ENCODE results near the gene PAK5. TPM values are rescaled to one million over a fixed set of nuclear protein-coding genes. Genes with fewer than 3 reads are reported as not detected.

PAK5 gene
- total and polyA plus RNA-seq, 2 experiments from 2014 or later: not detected

DNA sequence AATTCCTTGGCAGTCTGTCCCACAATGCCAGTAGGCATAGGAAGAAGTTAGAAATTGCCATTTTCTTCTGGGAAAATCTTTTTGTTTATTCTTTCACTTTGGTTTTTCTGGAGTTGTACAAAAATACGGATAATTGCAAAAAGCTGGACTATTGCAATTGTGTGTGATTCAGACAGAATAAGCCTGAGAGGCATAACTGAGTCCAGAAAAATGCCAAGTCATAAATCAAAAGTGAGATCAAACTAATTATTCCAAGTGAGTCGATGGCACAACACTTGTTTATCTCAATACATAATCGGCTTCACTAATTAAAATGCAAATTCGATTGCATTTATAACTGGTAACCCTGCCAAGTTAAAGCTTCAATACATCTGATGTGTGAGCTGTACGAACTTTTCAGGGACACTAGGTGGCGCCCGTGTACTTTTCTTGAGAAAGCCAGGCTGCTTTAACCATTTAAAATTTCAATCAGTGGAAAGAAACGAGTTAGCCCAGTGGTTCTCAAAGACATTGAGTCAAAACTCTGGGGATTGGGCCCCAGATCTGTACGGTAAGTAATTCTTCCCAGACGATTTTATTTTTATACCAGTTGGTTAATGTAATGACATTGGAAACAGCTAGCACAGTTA lies 221.9 kb downstream of the PAK5 start:
- peak; percentile 81 for DNase-seq
- peaks cover 30% of the 10 kb centered on the region for H3K27me3 ChIP-seq (replicated peaks; ENCODE audit: insufficient read depth)
- no peaks in the 10 kb centered on the region for H3K79me2 ChIP-seq (ENCODE audit: insufficient read depth)
- H3K9me3 ChIP-seq (ENCODE audit: low read depth): no peaks in the 10 kb centered on the region
- no peaks in the 10 kb centered on the region for H3K9me2 ChIP-seq (ENCODE audit: insufficient read depth)
- no peak overlapping the region for H3K9ac ChIP-seq
- H3K4me3 ChIP-seq: no peak overlapping the region
- no peaks in the 10 kb centered on the region for H3K36me3 ChIP-seq (ENCODE audit: low read depth)
- H3K4me1 ChIP-seq (ENCODE audit: insufficient read depth): no peaks in the 10 kb centered on the region
- H3F3A ChIP-seq (ENCODE audit: insufficient read depth): no peaks in the 10 kb centered on the region
- H2AFZ ChIP-seq: no peak overlapping the region
- TF ChIP-seq EZH2 (IDR thresholded peaks at IDR 0.05; ENCODE audit: insufficient read depth, poor library complexity, severe bottlenecking): no peak
- no peak for TF ChIP-seq EZH2phosphoT487 (IDR thresholded peaks at IDR 0.05; ENCODE audit: insufficient read depth, low read depth)
- WGBS, 2 experiments (ENCODE audit: low coverage in 1 of 2, low lambda C conversion rate in 2 of 2, missing lambda C conversion rate in 2 of 2): 1 to 2% methylated on average over 10 of the region's 10 CpGs
- no peak overlapping the region for H3K27ac ChIP-seq
- no peaks in the 10 kb centered on the region for H4K20me1 ChIP-seq (ENCODE audit: insufficient read depth)
- no peak overlapping the region for H3K4me2 ChIP-seq (ENCODE audit: unreplicated experiment)
- in situ Hi-C loops (cut with MboI): loop anchor here (25.0 kb wide), 1 partner anchor 855 kb away; no protein-coding TSS in a partner anchor

DNA sequence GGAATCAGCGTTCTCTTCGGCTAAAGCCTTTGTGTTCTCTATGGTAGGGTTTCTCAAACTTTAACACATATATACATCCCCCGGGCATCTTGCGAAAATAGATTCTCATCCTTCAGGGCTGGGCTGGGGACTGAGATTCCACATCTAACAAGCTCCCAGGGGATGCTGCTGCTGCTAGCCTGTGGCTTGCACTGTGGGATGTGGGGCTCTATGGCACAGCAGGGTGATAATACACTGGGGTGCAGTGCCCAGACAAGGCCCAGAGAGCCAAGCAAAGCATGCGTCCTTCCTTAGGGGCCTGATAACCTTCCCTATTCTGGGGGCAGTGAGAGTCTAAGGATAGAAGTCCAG lies 222.4 kb downstream of the PAK5 start:
- 59 to 73% methylated on average over 5 of the region's 5 CpGs for WGBS, 2 experiments (ENCODE audit: low coverage in 1 of 2, low lambda C conversion rate in 2 of 2, missing lambda C conversion rate in 2 of 2)
- Histone ChIP-seq H3K79me2 (ENCODE audit: insufficient read depth) (no peaks in the 10 kb centered on the region), H3K27ac (no peak overlapping the region), H3K9me2 (ENCODE audit: insufficient read depth) (no peaks in the 10 kb centered on the region), H3K9me3 (ENCODE audit: low read depth) (no peaks in the 10 kb centered on the region), H3K27me3 (replicated peaks; ENCODE audit: insufficient read depth) (peaks cover 35% of the 10 kb centered on the region), H3K4me2 (ENCODE audit: unreplicated experiment) (no peak overlapping the region), H3K36me3 (ENCODE audit: low read depth) (no peaks in the 10 kb centered on the region), H3K4me3 (no peak overlapping the region), H3K4me1 (ENCODE audit: insufficient read depth) (no peaks in the 10 kb centered on the region), H3K9ac (no peak overlapping the region), H2AFZ (no peak overlapping the region), H4K20me1 (ENCODE audit: insufficient read depth) (no peaks in the 10 kb centered on the region), H3F3A (ENCODE audit: insufficient read depth) (no peaks in the 10 kb centered on the region)
- TF ChIP-seq EZH2 (IDR thresholded peaks at IDR 0.05; ENCODE audit: insufficient read depth, poor library complexity, severe bottlenecking) (no peak), EZH2phosphoT487 (IDR thresholded peaks at IDR 0.05; ENCODE audit: insufficient read depth, low read depth) (no peak)
- in situ Hi-C loops (cut with MboI): loop anchor here (25.0 kb wide), 1 partner anchor 854 kb away; no protein-coding TSS in a partner anchor
- no peak for DNase-seq

DNA sequence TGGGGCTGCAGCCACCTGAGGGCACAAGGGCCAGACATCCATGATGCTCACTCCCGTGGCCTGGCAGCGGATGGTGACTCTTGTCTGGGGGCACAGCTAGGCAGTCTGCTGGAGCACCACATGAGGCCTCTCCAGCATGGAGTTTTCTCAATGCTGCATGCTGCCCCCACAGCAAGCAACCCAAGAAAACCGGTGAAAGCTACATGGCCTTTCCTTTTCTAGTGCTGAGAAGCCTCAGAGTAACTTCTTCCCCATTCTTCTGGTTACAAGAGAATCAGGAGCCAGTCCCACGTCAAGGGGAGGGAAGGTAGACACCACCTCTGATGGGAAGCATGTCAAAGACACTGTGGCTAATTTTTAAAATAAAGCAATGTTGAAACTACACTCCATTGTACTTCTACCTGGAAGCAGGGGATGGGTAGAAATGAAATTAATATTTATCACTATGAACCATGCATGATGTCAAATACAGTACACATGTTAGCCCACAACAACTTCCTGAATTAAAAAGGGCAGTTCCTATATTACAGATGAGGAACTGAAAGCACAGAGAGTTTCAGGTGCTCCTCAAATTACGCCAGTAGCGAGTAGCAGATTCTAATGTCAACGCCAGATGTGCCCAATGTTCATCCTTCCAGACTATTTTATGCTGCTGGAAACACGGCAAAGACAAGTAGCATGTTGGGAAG lies 223.0 kb downstream of the PAK5 start:
- Histone ChIP-seq H4K20me1 (ENCODE audit: insufficient read depth) (no peaks in the 10 kb centered on the region), H3K9me3 (ENCODE audit: low read depth) (no peaks in the 10 kb centered on the region), H3K79me2 (ENCODE audit: insufficient read depth) (no peaks in the 10 kb centered on the region), H3K27ac (no peak overlapping the region), H3K27me3 (replicated peaks; ENCODE audit: insufficient read depth) (peaks cover 40% of the 10 kb centered on the region), H3K9me2 (ENCODE audit: insufficient read depth) (no peaks in the 10 kb centered on the region), H3K4me3 (no peak overlapping the region), H3K4me1 (ENCODE audit: insufficient read depth) (no peaks in the 10 kb centered on the region), H3F3A (ENCODE audit: insufficient read depth) (no peaks in the 10 kb centered on the region), H3K4me2 (ENCODE audit: unreplicated experiment) (no peak overlapping the region), H2AFZ (no peak overlapping the region), H3K9ac (no peak overlapping the region), H3K36me3 (ENCODE audit: low read depth) (no peaks in the 10 kb centered on the region)
- TF ChIP-seq EZH2phosphoT487 (IDR thresholded peaks at IDR 0.05; ENCODE audit: insufficient read depth, low read depth): no peak
- TF ChIP-seq EZH2 (IDR thresholded peaks at IDR 0.05; ENCODE audit: insufficient read depth, poor library complexity, severe bottlenecking): no peak
- WGBS, 2 experiments (ENCODE audit: low coverage in 1 of 2, low lambda C conversion rate in 2 of 2, missing lambda C conversion rate in 2 of 2): 31 to 37% methylated on average over 8 of the region's 8 CpGs
- no peak for DNase-seq
- in situ Hi-C loops (cut with MboI): loop anchor here (25.0 kb wide), 1 partner anchor 854 kb away; no protein-coding TSS in a partner anchor

DNA sequence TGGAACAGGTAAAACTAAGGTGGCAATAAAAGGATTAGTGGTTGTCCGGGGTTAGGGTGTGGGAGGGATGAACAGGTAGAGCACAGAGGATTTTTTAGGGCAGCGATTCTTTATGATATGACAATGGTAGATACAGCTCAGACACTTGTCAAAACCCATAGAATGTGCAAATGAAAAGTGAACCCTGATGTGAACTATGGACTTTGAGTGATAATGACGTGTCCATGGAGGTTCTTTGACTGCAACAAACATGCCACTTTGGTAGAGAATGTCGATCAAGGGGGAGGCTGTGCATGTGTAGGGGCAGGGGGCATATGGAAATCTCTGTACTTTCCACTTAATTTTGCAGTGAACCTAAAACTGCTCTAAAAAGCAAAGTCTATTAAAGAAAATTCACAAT lies 223.8 kb downstream of the PAK5 start:
- H3K27me3 ChIP-seq (replicated peaks; ENCODE audit: insufficient read depth): peaks cover 41% of the 10 kb centered on the region
- in situ Hi-C loops (cut with MboI): loop anchor here (25.0 kb wide), 1 partner anchor 853 kb away; no protein-coding TSS in a partner anchor
- TF ChIP-seq EZH2phosphoT487 (IDR thresholded peaks at IDR 0.05; ENCODE audit: insufficient read depth, low read depth) (no peak), EZH2 (IDR thresholded peaks at IDR 0.05; ENCODE audit: insufficient read depth, poor library complexity, severe bottlenecking) (no peak)
- no peaks in the 10 kb centered on the region for H4K20me1 ChIP-seq (ENCODE audit: insufficient read depth)
- H3K4me2 ChIP-seq (ENCODE audit: unreplicated experiment): no peak overlapping the region
- no peak for DNase-seq
- H2AFZ ChIP-seq: no peak overlapping the region
- H3K4me3 ChIP-seq: no peak overlapping the region
- H3K36me3 ChIP-seq (ENCODE audit: low read depth): no peaks in the 10 kb centered on the region
- WGBS, 2 experiments (ENCODE audit: low coverage in 1 of 2, low lambda C conversion rate in 2 of 2, missing lambda C conversion rate in 2 of 2): 27 to 33% methylated on average over 4 of the region's 4 CpGs
- H3K9me2 ChIP-seq (ENCODE audit: insufficient read depth): no peaks in the 10 kb centered on the region
- no peaks in the 10 kb centered on the region for H3F3A ChIP-seq (ENCODE audit: insufficient read depth)
- no peak overlapping the region for H3K9ac ChIP-seq
- H3K4me1 ChIP-seq (ENCODE audit: insufficient read depth): no peaks in the 10 kb centered on the region
- no peaks in the 10 kb centered on the region for H3K9me3 ChIP-seq (ENCODE audit: low read depth)
- no peaks in the 10 kb centered on the region for H3K79me2 ChIP-seq (ENCODE audit: insufficient read depth)
- H3K27ac ChIP-seq: no peak overlapping the region

All from GM23248 (cell line).